ENCODE measurements around the gene ZSWIM7.
"Not testable (repeated sequence)": the region's sequence is repeated elsewhere in the genome, so short reads cannot be mapped to it uniquely, and the experiment has no call there.

Gene ZSWIM7

DNA sequence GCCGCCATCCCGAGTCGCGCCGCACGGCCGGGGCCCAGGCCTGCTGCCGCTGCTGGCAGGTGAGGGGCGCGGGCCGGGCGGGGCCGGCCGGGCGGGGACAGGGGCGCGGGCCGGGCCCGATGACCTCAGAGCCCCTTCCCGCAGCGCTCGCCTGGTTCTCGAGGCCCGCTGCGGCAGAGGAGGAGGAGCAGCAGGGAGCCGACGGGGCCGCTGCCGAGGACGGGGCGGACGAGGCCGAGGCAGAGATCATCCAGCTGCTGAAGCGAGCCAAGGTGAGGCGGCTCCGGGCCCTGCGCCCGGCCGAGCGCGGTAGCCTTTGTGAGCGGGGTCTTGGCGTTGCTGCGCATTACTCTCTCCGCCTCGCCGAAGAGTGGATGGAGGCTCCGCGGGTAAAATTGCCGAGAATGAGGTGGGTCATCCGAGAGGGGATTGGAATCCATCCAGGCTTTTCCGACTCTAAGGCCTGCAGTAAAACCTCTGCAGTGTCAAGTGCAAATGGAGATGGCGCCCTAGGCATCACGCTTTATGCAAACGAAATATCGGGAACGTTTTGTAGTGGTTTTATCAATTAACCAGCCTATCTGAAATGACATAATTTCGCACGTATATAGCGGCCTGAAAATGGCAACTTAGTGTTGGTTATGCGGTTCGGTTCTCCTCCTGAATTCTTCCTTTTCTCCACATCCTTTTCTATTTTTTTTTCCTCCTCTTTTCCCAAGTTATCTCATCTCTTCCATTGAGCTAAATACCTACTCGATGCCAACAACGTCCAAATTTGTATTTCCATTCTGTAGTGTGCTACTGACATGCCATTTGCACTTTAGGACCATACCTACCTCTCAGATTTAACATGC is 697 bp upstream of the ZSWIM7 start:
- peak; percentile 25 for DNase-seq (ENCODE audit: low read depth)

DNA sequence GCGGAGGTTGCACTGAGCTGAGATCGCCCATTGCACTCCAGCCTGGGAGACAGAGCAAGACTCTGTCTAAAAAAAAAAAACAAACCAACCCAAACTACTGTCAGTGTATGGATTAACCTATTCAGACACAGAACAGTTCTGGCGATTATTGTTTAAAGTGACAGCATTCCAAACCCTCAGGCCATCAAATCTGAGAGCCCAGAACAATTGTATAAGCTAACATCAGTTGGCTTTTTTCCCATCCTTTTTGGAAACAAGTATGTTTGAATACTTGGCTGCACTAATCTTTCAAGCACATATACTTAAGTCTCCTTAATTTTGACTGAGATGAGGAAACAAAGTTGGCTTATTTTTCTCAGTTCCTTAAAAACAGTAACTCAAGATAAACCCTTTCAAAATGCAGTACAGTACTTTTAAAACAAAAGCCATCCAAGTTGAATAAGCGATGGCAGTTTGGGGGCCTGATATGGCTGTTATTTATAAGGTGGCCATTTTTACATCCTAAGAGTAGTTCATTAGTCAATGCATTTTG is 1.4 kb downstream of the ZSWIM7 start:
- DNase-seq (ENCODE audit: low read depth): no peak

GRCh38 chr17:15996322-15996721 is 3.2 kb downstream of the ZSWIM7 start:
- DNase-seq (ENCODE audit: low read depth): no peak

DNA sequence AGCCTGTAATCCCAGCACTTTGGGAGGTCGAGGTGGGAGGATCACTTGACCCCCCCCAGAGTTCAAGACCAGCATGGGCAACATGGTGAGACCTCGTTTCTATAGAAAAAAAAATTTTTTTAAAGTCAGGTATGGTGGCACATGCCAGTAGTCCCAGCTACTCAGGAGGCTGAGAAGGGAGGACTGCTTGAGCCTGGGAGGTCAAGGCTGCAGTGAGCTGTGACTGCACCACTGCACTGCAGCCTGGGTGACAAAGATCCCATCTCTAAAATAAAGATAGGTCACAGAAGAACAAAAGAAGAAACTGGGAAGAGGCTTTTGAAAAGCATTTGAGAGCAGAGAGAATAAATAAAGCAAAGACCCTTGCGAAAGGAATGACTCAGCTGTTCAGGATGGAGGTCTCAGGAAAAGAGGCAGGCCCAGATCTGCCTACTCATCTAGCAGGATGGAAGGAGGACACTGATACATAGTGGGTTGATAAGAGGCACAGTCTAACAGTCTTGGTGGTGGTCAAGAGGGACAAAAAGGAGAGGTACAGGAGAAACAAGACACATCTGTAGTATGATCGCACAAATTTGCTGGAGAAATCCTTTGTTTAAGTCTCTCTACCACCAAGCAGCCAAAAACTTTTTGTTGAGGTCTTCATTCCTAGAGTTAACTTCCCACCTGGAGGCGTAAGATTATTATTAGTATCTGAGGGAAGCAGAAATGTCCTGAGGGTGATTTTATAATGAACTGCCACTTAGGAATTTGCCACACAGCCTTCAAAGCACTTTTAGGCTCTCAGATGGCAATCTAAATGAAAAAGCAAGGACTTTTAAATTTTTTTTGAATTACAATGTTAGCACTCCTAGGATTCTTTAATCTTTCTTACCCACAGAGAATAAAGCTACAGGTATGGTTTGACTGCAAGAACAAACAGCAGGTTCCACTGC is 17.6 kb downstream of the ZSWIM7 start:
- DNase-seq (ENCODE audit: low read depth): peak; percentile 86

DNA sequence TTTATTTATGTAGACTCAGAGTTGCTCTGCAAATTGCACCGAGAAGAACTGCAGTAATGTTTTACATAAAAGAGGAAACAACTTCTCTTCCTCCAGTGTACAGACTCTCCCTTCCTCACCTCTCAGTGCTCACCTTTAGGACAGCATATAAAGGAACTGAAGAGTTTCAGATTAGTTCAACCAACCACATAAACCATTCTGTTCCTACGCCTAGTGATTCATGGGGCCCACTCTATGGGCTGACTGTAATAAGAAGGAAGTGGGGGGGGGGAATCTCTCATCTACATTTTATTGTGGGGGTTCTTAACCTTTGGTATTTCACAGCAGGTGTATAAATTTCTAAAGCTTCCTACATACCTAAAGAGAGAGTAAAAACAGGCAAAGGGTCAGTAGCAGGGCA is 18.3 kb downstream of the ZSWIM7 start:
- DNase-seq (ENCODE audit: low read depth): peak; percentile 44

- not testable (repeated sequence) for DNase-seq (ENCODE audit: low read depth)
Observed at GRCh38 chr17:15979013-15979412, 20.5 kb downstream of the ZSWIM7 start.

GRCh38 chr17:15978606-15979005 is 20.9 kb downstream of the ZSWIM7 start:
- DNase-seq (ENCODE audit: low read depth): no peak

DNA sequence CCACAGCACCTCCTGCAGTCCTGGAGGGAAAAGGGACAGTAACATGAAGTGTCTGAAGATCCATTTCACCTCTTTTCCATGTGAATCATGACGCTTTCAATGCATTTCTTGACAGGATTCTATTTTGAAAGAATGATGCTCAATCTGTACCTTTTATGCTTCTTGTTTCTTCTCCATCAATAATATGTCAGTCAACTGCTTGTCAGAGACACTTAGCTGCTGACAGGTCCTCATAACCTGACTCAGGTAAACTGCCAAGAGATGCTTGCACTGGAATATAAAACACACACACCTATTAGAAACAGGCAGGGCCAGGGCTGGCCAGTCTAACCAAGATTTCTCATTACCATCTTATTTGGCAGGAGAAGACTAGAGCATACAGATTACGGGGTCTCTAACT is 21.6 kb downstream of the ZSWIM7 start:
- no peak for DNase-seq (ENCODE audit: low read depth)

DNA sequence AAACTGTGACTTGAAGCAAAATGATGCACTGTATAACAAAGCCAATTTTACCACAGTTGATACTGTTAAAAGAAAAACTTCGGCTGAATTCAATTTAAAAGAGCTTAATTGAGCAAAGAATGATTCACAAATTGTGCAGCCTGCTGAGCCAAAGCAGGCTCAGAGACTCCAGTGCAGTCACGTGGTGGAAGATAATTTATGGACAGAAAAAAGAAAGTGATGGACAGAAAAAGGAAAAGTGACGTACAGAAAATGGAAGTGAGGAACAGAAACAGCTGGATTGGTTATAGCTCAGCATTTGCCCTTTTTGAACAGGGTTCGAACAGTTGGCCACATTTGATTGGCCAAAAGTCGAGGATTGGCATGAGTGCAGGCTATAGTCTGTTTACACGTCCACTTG is 25.7 kb downstream of the ZSWIM7 start:
- DNase-seq (ENCODE audit: low read depth): no peak

DNA sequence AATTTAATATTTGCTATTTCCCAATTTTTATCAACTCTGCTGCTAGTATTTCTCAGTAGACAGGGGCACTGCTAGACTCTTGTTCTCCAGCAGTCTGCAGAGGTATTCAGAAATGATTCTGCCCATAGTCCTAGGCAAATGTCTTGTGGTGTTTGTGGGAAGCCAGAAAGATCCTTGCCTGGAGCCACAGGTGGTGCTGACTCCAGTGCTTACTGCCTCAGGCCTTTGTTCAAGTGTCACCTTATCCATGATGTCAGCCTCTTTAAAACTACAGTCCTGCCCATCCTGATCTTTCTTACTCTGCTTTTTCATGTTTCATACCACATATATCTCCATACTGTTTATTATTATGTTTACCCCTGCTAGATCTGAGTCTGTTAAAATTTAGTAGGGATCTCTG is 26.5 kb downstream of the ZSWIM7 start:
- DNase-seq (ENCODE audit: low read depth): no peak

- DNase-seq (ENCODE audit: low read depth): no peak
Observed at GRCh38 chr17:15972497-15972951, 27.0 kb downstream of the ZSWIM7 start.

GRCh38 chr17:15971882-15972281 is 27.6 kb downstream of the ZSWIM7 start:
- no peak for DNase-seq (ENCODE audit: low read depth)

GRCh38 chr17:15971098-15971678 is 28.3 kb downstream of the ZSWIM7 start:
- DNase-seq (ENCODE audit: low read depth): peak; percentile 42

DNA sequence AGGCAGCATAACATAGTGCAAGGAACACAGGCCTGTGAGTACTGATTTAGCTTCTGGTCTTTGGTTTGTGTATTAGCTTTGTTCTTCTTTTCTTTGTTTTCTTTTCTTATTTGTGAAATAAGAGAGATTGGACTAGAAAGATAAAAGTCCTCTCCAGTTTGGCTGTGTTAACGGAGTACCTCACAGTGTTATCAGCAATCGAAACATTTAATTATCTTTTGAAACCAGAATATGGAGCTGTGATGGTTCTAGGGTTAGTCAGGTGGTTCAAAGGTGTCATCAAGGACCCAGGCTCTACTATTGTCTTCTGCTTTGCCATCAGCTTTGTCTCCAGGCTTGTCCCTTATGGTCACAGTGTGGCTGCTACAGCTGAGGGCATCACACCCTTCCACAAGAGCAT is 29.0 kb downstream of the ZSWIM7 start:
- no peak for DNase-seq (ENCODE audit: low read depth)

- DNase-seq (ENCODE audit: low read depth): no peak
Observed at GRCh38 chr17:15969463-15969862, 30.0 kb downstream of the ZSWIM7 start.

- DNase-seq (ENCODE audit: low read depth): no peak
Observed at GRCh38 chr17:15967706-15968399, 31.7 kb downstream of the ZSWIM7 start.

GRCh38 chr17:15966879-15967248 is 32.6 kb downstream of the ZSWIM7 start:
- no peak for DNase-seq (ENCODE audit: low read depth)

DNA sequence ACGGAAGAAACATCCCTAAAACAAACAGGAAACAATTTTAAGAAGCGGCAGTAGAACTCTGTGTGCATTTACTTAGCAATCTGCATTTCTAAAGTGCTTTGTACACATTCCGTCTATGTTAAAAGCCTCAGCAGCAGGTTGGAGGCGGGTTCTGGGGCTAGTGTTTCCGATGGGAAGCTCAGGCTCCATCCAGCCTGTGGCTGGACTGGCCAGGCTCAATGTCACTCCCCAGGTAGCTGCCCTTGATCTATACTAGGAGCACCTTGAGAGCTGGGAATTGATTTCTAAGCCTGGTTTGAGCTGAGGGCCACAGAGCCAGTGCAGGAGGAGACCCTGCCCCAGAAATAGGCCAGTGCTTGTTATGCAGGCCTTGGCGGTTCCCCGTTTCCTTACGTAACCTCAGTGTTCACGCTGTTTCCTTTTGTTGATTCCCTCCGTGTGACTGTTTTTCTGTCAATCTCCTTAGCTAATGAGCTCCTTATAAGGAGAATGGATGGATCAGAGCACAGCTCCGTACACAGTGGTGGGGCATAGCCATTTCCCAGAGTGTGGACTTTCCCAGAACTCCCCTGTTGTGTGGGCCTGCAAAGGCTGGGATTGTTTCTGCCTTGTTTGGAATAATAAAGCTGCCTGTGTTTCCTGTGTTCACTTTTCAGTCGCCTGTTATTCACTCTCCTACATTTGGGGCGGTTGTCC is 33.2 kb downstream of the ZSWIM7 start:
- DNase-seq (ENCODE audit: low read depth): peak; percentile 37

DNA sequence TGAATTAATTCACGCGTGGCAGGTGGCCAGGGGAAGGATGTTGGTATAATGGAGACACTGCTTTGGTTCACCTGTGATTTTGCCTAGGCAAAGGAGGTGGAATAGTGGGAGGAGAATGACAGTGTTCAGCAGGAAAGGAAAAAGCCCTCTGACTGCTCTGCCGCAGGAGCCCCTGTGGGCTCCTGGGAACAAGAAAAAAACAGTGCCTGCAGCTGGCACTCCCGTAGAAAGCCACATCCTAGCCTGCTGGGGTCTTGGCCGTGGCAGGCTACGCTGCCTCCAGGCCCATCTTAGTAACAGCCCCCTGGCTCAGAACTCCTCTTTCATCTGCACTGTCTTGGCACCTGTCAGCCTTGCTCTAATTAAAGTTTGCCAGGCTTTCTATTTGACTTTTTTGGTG is 34.0 kb downstream of the ZSWIM7 start:
- DNase-seq (ENCODE audit: low read depth): no peak

GRCh38 chr17:15963670-15964110 is 35.8 kb downstream of the ZSWIM7 start:
- peak; percentile 65 for DNase-seq (ENCODE audit: low read depth)

GRCh38 chr17:15958484-15958854 is 41.0 kb downstream of the ZSWIM7 start:
- no peak for DNase-seq (ENCODE audit: low read depth)
